Stimulated activated naive CD4-positive, alpha-beta T cell treated with Interleukin-2 at 50 U/mL for 16 hours (primary cell): Measurements from ENCODE around the gene MYO5A.
"Not testable (repeated sequence)": the region's sequence is repeated elsewhere in the genome, so short reads cannot be mapped to it uniquely, and the experiment has no call there.

Experiments used
- DNase-seq: peaks from one replicate; lab custom pipeline; 2025; lab: John Stamatoyannopoulos, UW

The MYO5A gene

GRCh38 chr15:52528564-52529340 is at the start of gene MYO5A:
Gene MYO5A (minus strand): TSS chr15:52528880. CDS start chr15:52528806, 74 bp downstream.
- peak; percentile 78 for DNase-seq

GRCh38 chr15:52576692-52577091 is 48.0 kb upstream of the MYO5A start:
- DNase-seq, result no peak

GRCh38 chr15:52575573-52575972 is 46.9 kb upstream of the MYO5A start:
- DNase-seq, result not testable (repeated sequence)

DNA sequence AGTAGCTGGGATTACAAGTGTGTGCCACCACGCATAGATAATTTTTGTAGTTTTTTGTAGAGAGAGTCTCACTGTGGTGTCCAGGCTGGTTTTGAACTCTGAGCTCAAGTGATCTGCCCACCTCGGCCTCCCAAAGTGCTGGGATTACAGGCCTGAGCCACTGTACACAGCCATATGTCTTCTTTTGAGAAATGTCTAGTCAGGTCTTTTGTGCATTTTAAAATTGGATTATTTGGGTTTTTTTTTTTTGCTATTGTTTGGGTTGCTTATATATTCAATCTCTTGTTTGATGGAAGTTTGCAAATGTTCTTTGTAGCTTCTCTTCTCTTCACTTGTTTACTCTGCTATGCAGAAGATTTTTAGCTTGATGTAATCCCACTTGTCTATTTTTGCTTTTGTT is 46.4 kb upstream of the MYO5A start:
- no peak for DNase-seq

GRCh38 chr15:52574623-52575022 is 45.9 kb upstream of the MYO5A start:
- not testable (repeated sequence) for DNase-seq

DNA sequence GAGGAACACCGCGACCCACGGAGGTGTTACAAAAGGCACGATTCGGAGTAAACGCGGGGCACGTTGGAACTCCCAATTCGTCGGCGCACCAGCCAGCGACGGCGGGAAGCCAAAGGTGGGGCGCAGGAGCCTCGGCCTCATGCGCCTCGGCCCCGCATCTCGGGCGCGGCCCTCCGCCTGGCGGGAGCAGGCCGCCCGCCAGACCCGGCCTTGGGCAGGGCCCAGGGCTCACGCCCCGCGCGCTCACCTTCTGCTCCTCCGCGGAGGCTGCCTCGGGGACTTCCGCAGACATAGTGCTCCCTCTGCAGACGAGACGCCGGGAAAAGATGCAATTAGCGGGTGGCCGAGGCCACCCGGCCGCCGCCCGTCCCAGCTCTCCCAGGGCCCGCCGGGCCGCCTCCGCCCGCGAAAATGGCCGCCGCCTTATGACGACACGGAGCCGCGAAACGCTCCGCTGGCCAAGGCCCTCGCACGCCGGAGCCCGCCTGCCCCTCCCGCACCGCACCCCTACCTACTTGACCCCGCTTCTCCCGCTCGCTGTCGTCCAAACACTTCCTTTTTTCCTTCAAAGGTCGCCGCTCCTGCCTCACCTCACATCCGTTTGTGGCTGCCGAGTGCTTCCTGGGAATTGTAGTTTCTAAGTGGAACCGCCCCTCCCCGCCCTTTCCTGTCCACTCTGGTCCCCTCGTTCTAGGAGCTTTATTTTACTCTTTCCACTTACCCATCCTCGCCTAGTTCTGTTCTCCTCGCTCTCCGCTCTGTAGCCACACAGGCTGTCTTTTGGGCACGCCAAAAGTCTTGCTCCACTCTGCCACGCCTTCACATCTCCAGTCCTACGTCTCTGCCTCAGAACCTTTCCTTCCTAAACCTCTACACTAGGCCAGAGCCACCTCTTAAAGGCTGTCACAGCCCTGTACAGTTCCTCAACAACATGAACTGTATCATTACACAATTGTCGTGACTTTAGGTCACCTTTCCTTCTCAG is 40.2 kb upstream of the MYO5A start, which contains the start of gene ARPP19:
Gene ARPP19 (minus strand): TSS at position 430 of the 985 bp plus-strand sequence. CDS start 138 bp downstream, at position 292.
- peak; percentile 82 for DNase-seq

DNA sequence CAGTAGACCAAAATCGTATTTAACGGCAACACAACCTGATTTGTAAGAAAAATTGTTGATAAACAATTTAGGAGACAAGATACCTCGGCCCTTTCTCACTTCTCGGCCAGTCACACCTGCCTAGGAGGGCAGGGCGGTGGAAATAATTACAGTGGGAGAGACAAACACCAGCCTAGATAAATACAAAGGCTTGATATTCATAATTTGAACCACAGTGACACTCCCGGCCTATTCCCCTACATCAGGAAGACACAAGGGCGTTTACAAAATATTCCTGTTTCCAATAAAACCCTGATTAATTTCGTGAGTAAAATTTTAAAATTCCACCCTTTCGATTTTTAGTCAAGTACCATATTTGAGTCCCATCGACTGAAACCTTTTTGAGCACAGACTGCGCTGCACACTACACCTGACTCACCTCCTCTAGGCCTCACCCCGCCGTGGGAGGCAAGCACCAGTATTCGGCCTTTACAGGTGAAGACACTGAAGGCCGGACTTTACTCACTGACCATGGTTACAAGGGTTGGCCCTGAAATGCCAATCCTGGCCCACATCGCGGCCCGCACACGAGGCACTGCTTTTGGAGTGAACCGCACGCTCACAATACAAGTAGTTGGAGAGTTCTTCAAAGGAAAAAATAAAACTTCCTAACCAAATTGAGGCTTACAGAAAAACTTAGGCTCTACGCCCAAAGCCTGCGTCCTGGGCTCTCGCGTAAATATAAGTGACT is 39.4 kb upstream of the MYO5A start:
- DNase-seq, result peak; percentile 50

DNA sequence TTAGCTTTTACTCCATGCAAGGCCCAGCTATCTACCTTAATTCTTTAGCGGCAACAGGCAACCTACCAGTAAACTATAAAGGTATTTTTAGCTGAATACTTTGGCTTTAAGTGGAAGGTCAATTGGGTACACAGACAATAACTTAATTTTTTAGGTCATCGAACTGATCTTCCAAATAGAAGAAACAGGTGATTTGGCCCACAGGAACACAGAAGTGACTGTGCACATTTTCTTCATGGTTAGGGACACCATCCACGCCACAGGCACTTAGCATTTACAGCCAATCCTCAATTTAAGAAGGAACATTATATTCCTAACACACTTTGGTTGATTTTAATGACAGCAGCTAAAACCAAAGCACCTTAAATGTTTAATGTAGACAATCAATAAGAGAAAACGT is 38.2 kb upstream of the MYO5A start:
- no peak for DNase-seq

DNA sequence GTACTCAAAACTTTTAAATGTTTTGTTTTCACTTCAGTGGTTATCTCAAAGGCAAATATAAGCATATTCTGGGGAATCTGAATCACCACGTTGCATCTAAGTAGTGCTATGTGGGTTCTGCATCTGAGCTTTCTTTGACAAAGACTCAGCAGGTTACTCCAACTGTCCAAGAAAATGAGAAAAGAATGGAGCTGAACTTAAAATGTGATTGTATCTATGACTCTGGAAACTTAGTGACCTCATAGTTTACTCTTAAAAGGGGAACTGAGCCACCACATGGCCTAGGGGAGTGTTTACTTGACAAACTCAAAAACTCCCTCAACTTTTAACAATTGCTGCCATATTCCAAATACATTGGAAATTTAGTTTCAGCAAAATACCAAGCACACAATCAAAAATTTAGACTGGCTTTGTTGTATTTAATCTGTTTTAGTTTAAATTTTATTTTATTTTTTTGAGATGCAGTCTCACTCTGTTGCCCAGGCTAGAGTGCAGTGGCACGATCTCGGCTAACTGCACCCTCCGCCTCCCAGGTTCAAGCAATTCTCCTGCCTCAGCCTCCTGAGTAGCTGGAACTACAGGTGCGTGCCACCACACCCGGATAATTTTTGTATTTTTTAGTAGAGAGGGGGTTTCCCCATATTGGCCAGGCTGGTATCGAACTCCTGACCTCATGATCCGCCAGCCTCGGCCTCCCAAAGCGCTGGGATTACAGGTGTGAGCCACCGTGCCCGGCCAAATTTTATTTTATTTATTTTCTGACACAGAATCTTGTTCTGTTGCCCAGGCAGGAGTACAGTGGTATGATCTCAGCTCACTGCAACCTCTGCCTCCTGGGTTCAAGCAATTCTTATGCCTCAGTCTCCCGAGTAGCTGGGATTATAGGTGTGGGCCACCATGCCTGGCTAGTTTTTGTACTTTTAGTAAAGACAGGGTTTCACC is 37.0 kb upstream of the MYO5A start:
- not testable (repeated sequence) for DNase-seq

DNA sequence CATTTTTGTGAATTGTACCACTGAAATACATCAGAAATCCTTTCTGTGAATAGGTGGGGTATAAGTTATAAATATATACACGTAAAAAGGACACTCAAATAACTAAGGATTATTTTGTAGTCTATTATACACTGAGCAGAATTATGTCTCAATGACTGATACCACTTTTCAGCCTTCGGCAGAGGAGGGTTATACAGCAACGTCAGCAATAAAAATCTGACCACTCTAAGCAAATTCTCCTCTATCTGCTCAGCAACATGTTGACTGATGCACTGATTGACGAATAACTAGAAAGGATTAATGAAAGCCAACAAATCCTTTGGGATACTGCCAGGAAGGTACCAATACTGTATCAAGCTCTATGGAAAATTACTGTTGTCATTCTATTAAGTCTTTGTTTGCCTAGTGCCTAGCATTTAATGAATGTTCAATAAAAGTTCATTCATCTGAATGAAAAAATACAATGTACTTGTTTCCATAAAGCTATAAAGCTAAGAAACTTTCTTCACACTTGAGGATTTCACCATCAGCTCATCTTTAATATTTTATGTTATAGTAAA is 34.9 kb upstream of the MYO5A start:
- DNase-seq, result no peak

- peak; percentile 55 for DNase-seq
These were observed 30.9 kb upstream of the MYO5A start for GRCh38 chr15:52559575-52559974.

DNA sequence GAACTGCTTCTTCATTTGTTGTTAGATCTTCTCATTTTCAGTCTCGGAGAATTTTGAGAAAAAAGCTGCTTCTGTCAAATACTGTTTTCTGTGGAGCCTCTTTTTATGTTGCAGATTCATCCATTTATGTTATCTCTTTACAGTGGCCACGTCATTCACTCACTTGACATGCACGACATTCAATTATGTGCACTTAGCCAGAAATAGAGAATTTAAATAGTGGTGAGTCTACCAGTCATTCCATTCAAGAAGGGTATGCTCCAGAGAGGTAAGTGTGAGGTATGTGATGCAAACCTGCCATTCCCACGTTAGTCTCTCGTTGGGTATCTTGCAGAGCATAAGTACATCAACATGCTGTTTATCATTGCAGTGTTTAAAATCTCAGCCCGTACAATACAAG is 30.3 kb upstream of the MYO5A start:
- no peak for DNase-seq

- DNase-seq, result peak; percentile 69
These were observed 29.5 kb upstream of the MYO5A start for GRCh38 chr15:52558196-52558595.

- DNase-seq, result no peak
These were observed 28.6 kb upstream of the MYO5A start for GRCh38 chr15:52557274-52557641.

GRCh38 chr15:52556524-52557273 is 28.0 kb upstream of the MYO5A start:
- no peak for DNase-seq

GRCh38 chr15:52552303-52552702 is 23.6 kb upstream of the MYO5A start:
- no peak for DNase-seq

DNA sequence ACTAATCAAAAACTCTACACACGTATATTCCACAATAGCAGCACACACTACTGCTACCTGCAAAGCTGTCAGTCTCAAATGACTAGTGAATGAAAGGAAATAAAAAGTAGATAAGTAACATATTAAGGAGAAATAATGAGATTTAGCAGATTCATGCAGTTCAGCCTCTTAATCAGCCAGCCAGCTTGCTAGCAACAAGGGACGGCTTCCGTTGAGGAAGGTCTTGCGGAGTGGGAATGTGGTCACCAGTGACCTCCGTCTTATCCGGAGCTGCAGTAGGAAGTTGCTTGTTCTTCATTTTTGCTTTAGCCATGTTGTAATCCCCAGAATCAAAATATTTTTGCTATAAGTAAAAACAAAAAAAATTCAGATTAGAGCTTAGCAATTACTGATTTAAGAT is 23.1 kb upstream of the MYO5A start:
- no peak for DNase-seq

DNA sequence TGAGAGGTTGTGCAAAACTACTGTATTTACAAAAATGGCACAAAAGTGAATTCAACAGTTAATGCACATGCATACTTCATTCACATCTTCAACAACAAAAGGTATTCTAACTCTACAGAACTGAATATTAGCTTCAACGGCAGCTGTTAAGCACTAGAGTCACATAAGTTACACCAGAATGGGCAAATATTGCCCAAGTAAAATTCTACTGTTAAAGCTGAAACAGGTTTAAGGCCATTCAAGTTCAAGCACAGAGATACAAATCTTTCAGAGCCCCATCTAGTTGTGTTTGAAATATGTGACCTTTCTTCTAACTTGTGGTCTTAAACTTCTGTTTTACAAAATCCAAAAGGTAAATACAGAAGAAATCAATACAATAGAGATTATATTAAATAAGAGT is 22.5 kb upstream of the MYO5A start:
- DNase-seq, result not testable (repeated sequence)

- no peak for DNase-seq
These were observed 17.5 kb upstream of the MYO5A start for GRCh38 chr15:52546031-52546751.
